Stimulated activated CD8-positive, alpha-beta memory T cell treated with anti-CD3 and anti-CD28 coated beads, Interleukin-12 subunit alpha, Interleukin-12 subunit beta, amount 100 ng/mL, for 1 hour (primary cell): ENCODE results near the gene EXOC2.
"Not testable (repeated sequence)": the region's sequence is repeated elsewhere in the genome, so short reads cannot be mapped to it uniquely, and the experiment has no call there.

Source experiments
- DNase-seq: peaks from one replicate; pipeline ENCODE4 v3.0.0-alpha.2; 2020; ENCODE audit warnings: low read depth

EXOC2 gene

DNA sequence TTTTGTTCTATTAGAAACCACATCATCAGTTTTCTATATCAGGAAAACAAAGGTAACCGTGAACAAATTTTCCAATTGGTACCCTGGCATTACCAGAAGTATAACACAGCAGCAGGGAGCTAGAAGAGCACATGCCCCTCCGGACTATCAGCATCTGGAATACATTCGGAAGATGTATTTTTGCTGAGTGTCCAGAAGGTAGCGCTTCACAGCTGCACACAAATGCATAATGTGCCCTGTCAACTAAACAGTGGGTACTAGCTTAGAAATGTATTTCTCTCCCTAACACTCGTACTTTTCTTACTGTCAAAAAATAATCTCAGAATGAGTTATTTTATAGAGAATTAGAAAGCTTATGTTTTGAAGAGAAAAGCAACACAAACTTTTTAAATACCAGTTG lies 113.6 kb downstream of the EXOC2 start:
- DNase-seq: no peak

- no peak for DNase-seq
Measured at GRCh38 chr6:572596-573265, 120.2 kb downstream of the EXOC2 start.

- DNase-seq: no peak
Measured at GRCh38 chr6:571892-572291, 121.0 kb downstream of the EXOC2 start.

DNA sequence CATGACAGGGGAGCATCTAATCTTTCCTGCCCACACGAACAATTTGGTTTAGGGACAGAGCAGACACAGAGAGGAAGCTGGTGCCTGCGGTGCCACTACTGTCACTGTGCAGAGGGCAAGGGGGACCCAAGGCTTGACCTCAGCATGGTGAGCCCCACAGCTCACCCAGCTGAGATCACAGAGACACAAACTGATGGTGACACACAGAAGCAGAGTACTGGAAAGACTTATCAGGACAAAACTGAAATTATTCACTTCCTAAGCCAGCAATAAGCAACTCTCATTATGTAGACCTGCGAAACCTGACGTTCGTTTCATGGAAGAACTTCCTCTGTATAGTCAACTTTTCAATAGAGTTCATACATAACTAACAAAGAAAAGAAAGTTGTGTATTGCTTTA lies 122.1 kb downstream of the EXOC2 start:
- DNase-seq: no peak

GRCh38 chr6:568954-569523 lies 123.9 kb downstream of the EXOC2 start:
- no peak for DNase-seq

DNA sequence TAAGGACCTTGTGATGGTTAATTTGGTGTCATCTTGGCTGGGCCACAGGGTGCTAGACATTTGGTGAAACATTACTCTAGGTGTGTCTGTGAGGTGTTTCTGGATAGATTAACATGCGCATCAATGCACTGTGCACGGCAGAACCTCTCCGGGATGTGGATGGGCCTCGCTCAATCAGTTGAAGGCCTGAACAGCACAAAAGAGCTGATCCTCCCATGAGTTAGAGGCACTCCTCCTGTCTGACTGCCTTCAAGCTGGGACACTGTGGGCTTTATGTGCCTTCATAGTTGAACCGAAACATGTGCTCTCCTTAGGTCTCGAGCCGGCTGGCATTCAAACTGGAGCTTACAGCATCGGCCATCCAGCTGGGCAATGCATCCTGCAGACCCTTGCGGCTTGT lies 124.9 kb downstream of the EXOC2 start:
- DNase-seq: no peak

- DNase-seq: no peak
Measured at GRCh38 chr6:563863-564262, 129.1 kb downstream of the EXOC2 start.

GRCh38 chr6:562052-562676 lies 130.8 kb downstream of the EXOC2 start:
- DNase-seq: no peak

- not testable (repeated sequence) for DNase-seq
Measured at GRCh38 chr6:561335-561734, 131.6 kb downstream of the EXOC2 start.

GRCh38 chr6:558959-559358 lies 134.0 kb downstream of the EXOC2 start:
- no peak for DNase-seq

- DNase-seq: no peak
Measured at GRCh38 chr6:558089-558488, 134.8 kb downstream of the EXOC2 start.

GRCh38 chr6:551829-552350 lies 141.0 kb downstream of the EXOC2 start:
- no peak for DNase-seq

DNA sequence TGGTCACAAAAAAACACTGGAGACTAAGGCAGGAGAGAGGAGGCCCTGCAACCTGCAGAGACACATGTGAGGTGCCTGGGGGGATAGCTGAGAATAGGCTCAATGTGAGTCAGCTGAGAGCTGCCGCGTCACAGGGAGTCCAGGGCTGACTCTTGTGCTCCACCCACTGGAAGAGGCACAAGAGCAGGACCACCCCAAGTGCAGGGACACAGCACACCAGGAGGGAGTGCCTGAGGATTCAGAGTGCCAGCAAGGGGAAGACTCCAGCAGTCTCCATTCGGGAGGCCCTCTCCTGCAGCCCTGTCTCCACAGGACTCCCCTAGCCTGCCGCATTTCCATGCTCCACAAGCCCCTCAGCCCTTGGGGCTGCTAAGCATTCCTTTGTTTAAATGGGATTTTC lies 141.5 kb downstream of the EXOC2 start:
- no peak for DNase-seq

DNA sequence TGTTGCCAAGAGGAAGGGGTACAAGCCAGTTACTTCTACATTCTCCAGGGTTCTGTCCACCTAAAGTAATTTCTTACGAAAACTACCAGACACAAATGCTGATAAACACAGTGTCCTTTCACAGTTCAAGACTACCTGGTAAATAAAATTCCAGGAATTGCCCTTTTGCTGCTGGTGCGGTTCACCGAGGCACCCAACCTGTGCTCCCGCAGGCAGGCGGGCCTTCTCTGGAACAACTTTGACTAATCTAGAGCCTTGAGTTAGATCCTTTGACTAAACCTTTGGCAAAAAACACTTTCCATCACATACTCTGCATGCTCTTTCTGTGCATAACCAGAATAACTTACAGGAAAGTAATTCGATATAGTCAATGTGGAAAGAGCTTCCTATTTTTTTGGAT lies 143.0 kb downstream of the EXOC2 start:
- no peak for DNase-seq

DNA sequence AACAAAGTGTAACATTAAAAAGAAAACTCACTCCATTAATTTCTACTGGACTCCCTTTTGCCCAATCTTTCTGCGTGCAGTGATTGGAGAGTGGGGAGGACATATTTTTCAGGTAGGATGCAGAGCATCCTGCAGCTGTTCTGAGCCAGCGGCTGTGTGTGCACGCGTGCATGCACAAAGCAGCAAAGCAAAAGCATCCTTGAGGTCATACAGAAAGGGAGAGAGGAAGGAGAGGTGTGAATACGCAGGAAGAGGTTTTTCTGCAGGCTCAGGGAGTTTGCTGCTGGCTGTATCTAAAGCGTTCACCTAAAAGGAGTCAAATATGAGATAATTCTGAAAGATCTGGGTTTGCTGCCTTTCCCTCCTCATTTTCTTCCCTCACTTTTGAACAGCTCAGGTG lies 144.4 kb downstream of the EXOC2 start:
- no peak for DNase-seq

- no peak for DNase-seq
Measured at GRCh38 chr6:548091-548490, 144.8 kb downstream of the EXOC2 start.

DNA sequence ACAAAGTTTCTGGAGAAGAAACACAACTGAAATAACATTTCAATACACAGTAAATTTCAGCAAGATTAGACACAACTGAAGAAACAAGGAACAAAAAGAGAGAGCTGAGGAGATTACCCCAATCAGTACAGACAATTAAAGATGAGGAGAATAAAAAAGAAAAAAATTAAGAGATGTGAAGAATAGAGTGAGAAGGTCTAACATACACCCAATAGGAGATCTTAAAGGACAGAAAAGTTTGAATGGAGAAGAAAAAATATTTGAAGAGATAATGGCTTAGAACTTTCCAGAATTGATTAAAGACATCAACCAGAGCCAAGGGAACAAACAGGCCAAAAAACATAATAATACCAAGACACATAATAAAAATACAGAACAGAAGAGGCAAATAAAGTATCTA lies 152.4 kb downstream of the EXOC2 start:
- DNase-seq: no peak

GRCh38 chr6:537114-537513 lies 155.8 kb downstream of the EXOC2 start:
- no peak for DNase-seq

GRCh38 chr6:530425-530824 lies 162.5 kb downstream of the EXOC2 start:
- DNase-seq: no peak

- DNase-seq: no peak
Measured at GRCh38 chr6:528989-529388, 163.9 kb downstream of the EXOC2 start.

- DNase-seq: no peak
Measured at GRCh38 chr6:527989-528673, 164.8 kb downstream of the EXOC2 start.

GRCh38 chr6:524803-525202 lies 168.1 kb downstream of the EXOC2 start:
- no peak for DNase-seq

DNA sequence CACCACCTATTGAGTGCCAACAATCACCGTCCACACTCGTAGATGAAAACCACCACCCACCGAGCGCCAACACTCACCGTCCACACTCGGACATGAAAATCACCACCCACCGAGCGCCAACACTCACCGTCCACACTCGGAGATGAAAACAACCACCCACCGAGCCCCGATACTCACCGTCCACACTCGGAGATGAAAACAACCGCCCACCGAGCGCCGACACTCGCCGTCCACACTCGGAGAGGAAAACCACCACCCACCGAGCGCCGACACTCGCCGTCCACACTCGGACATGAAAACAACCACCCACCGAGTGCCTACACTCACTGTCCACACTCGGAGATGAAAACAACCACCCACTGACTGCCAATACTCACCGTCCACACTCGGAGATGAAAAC lies 172.1 kb downstream of the EXOC2 start:
- DNase-seq: no peak
